H1 (cell line): ENCODE measurements around the gene CGB5. TPM values are rescaled to one million over a fixed set of nuclear protein-coding genes. Genes with fewer than 3 reads are reported as not detected.

Experiments used
- E2F6 ChIP-seq: IDR thresholded peaks from 2 replicates; pipeline ENCODE4 v1.6.1; 2012; ENCODE audit warnings: inconsistent platforms
- SP1 ChIP-seq: IDR thresholded peaks from 2 replicates; pipeline ENCODE4 v1.6.1; 2011; ENCODE audit warnings: low read depth, low read length
- polyA plus RNA-seq, 7 experiments: library from polyadenylated mRNA; depleted of rRNA in 3 of 7; stranded (reverse) in 5 of 7; unstranded in 2 of 7; fragments of >200 nt in 5 of 7; fragments of 200-250 nt in 2 of 7; gene quantifications; 1 replicate in 5 of 7; 2 replicates in 1 of 7; 4 replicates in 1 of 7; pipeline versions ENCODE4 v1.2.1 to v1.2.3, GENCODE V29; 2011 to 2013; ENCODE audit warnings: missing spikeins in 2 of 7, mixed read lengths in 2 of 7
- total RNA-seq: library from RNA; stranded (reverse); fragmentation: NEBNext Ultra II Directional; extraction: Animal tissue kit (Norgen Biotek cat#: 25700); gene quantifications from 2 replicates; pipeline ENCODE4 v1.2.1, GENCODE V29; 2021

CGB5 gene
- total and polyA plus RNA-seq, 2 of the 8 experiments (the other 6 are each of a cell fraction or from before 2014, with no cell fraction given): 0.63 to 0.68 TPM

- peak; percentile 17; the same call in 1 of the 2 replicates for TF ChIP-seq SP1
- TF ChIP-seq E2F6: peak; percentile 40; the same call in 1 of the 2 replicates
Observed at GRCh38 chr19:49031642-49032301, 11.9 kb upstream of the CGB5 start, which contains the start of gene CGB2 (continued).
